HFF-Myc (cell line): ENCODE data around the gene CXCL11.

Source experiments
- DNase-seq: peaks from one replicate; pipeline ENCODE4 v3.0.0-alpha.2; 2011; ENCODE audit warnings: low read depth; ENCODE audit errors: extremely low read depth
- H3K4me3 ChIP-seq: replicated peaks from 2 replicates; pipeline ENCODE4 v1.5.1; 2011; ENCODE audit warnings: low read depth, mild to moderate bottlenecking, control low read depth, low read length
- CTCF ChIP-seq: IDR thresholded peaks from 2 replicates; pipeline ENCODE4 v1.5.1; 2012; ENCODE audit warnings: mild to moderate bottlenecking, low read depth, low read length, control low read depth; ENCODE audit errors: missing control alignments

Gene CXCL11

DNA sequence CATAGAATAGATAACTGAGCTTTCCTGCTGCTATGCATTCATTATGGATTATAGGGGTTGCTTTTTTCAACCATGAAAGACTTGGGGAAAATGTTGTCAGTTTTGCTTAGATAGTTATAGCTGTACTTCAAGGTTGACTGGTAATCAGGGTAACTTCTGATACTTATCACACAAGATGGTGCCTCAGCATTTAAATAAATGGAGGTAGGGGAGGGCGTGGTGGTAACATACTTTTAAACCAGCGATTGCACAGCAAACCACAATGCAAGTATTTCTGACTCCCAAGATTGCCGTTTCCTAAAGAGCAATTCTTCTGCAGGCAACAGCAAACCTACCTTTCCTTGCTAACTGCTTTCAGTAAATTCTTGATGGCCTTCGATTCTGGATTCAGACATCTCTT is 13.8 kb downstream of the CXCL11 start:
- no peak overlapping the region for H3K4me3 ChIP-seq
- no peak for TF ChIP-seq CTCF
- DNase-seq = no peak

GRCh38 chr4:76017056-76017686 is 18.7 kb downstream of the CXCL11 start:
- TF ChIP-seq CTCF = no peak
- no peak for DNase-seq
- no peak overlapping the region for H3K4me3 ChIP-seq

- no peak for TF ChIP-seq CTCF
These were observed 19.5 kb downstream of the CXCL11 start for GRCh38 chr4:76016393-76016792.

GRCh38 chr4:76013540-76013939 is 22.3 kb downstream of the CXCL11 start:
- no peak for TF ChIP-seq CTCF
- DNase-seq = no peak
- no peak overlapping the region for H3K4me3 ChIP-seq

More at GRCh38 chr4:76016393-76016792, 19.5 kb downstream of the CXCL11 start:
- no peak for DNase-seq
- H3K4me3 ChIP-seq = no peak overlapping the region

DNA sequence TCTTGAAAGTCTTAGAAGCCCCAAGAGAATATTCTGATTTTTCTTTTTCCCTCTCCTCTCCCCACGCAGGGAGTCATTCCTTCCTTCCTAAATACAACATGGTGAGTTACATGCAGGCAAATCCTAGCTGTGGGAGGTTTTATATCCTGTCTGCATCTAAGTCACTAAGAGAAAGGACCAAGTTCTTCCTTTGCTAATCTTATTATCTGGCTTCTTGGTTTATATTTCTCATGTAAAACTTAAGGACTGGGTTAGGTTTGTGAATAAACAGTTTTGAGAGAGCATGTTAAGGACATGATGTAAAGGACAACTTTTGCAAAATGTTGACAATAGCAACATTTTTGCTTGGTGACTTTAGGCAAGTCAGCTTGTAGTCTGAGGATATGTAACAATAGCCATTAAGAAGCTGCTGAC is 23.5 kb downstream of the CXCL11 start:
- H3K4me3 ChIP-seq = no peak overlapping the region
- DNase-seq = no peak
- TF ChIP-seq CTCF = no peak

- H3K4me3 ChIP-seq = no peak overlapping the region
- peak; percentile 59 for DNase-seq
- no peak for TF ChIP-seq CTCF
These were observed 24.0 kb downstream of the CXCL11 start for GRCh38 chr4:76011700-76012387.
